ENCODE data around the gene NSA2.

Gene NSA2

DNA sequence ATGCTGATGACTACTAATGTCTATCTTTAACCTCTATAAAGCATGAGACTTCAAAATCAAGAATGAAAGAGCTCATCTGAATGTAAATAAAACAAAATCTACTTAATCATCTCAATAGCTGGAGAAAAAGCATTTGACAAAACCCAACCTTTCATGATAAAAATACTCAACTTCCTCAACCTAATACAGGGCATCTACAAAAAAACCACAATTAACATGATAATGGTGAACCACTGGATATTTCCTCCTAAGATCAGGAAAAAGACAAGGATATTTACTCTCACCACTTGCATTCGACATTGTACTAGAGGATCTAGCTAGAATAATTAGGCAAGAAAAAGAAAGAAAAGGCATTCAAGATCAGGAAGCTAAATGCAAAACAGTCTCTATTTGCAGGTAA, 49.8 kb downstream of the NSA2 start:
- no peak for DNase-seq (ENCODE audit: low read depth)

DNA sequence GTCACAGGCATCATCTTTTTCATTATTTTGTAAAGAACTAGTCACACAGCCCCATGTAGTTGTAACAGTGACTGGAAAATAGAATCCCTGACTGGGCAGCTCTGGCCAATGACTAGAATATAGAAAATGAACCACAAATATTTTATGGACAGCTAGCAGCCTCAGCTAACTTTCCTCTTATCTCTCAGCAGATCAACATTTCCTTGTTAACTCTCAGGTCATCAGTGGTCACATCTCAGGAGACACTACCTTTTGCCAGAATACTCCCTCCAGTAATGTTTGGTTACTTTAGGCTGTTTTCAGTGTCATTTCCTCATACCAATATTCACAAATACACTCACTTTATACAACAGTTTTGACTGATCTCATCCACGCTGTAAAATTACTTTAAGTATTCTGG, 55.2 kb downstream of the NSA2 start:
- DNase-seq (ENCODE audit: low read depth): no peak

DNA sequence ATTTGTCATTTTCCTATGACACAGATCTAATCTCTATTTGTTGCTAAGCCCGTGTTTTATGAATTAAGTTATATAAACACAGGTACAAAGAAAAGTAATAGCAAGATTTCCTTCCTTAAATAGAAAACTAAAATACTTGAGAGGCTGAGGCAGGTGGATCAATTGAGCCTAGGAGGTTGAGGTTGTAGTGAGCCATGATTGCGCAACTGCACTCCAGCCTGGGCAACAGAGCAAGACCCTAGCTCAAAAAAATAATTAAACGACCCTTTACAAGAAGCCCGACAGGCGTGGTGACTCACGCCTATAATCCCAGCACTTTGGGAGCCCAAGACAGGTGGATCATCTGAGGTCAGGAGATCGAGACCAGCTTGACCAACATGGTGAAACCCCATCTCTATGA, 62.4 kb downstream of the NSA2 start:
- DNase-seq (ENCODE audit: low read depth): no peak
